ENCODE measurements around the gene ANKRD40CL.

ANKRD40CL gene

GRCh38 chr17:50799582-50799981 is 32.3 kb upstream of the ANKRD40CL start:
- H3K4me3 ChIP-seq (ENCODE audit: low read depth, low read length) = no peak overlapping the region
- DNase-seq (ENCODE audit: low read depth) = no peak
- TF ChIP-seq, protein P1, sequence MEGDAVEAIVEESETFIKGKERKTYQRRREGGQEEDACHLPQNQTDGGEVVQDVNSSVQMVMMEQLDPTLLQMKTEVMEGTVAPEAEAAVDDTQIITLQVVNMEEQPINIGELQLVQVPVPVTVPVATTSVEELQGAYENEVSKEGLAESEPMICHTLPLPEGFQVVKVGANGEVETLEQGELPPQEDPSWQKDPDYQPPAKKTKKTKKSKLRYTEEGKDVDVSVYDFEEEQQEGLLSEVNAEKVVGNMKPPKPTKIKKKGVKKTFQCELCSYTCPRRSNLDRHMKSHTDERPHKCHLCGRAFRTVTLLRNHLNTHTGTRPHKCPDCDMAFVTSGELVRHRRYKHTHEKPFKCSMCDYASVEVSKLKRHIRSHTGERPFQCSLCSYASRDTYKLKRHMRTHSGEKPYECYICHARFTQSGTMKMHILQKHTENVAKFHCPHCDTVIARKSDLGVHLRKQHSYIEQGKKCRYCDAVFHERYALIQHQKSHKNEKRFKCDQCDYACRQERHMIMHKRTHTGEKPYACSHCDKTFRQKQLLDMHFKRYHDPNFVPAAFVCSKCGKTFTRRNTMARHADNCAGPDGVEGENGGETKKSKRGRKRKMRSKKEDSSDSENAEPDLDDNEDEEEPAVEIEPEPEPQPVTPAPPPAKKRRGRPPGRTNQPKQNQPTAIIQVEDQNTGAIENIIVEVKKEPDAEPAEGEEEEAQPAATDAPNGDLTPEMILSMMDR (conservative IDR thresholded peaks at IDR 0.05; ENCODE audit: low read depth, low read length) = no peak

DNA sequence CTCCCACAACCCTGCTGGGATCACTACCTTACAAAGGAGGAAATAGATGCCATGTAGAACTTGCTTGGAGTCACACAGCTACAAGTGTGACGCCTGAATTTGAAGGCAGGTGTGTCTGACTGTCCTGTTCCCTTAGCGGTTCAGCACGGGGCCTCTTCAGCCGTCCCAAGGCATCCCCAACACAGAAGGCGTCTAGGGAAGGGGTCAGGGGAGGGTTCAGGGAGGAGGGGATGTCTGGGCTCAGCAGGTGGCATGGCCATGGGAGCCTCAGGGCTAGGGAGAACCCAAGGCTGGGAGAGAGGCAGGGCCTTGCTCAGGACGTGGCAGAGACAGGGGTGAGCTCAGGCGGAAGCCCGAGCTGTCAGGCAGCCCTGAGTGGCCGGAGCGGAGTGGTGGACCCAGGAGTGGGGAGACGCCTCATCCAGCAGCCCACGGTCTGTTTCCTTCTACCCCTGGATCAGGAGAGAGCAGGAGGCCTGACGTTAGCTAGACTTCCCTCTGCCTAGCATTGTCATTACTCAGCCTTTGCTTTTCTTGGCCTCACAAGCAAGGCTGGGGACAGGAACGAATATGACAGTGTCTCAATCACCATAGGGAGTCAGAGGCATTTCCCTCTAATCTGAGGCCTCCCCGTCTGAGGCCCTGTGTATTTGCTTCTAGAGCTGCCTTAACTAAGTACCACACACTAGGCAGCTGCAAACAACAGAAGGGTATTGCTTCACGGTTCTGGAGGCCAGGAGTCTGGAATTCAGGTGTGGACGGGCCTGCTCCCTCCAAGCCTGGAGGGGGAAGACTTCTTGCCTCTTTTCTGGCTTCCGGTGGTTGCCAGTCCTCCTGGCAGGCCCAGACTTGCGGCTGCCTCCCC is 31.3 kb upstream of the ANKRD40CL start:
- no peak for DNase-seq (ENCODE audit: low read depth)
- no peak overlapping the region for H3K4me3 ChIP-seq (ENCODE audit: low read depth, low read length)
- TF ChIP-seq, protein P1 (conservative IDR thresholded peaks at IDR 0.05; ENCODE audit: low read depth, low read length) = no peak

DNA sequence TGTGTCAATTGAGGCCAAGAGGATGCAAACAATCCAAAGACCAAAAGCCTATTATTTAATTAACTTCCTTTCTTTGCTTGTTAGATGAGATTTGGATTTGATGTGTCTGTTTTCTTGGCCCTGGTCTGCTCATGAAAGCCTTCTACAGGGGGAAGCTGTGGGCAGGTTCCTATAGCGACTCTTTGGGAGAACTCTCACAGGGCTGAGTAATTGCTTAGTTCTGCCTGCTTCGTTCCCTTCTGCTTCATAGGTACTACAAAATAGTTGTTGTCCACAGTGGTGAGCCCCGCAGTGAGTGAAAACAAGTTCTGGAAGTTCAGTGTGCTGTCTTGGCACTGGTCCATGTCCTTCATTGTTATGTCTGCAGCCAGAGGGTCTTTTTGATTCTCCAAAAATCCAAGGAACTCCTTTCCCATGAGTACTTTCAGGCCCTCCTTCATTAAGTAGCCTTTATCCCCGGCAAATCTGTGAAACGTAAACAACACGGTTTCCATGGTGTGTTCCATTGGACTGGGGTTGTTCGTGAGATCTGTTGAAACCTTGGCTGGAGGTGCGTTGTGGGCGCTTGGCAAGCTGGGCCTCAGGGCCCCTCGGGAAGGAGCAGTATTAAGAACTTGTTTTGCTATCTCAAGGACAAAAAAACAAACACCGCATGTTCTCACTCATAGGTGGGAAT is 30.0 kb upstream of the ANKRD40CL start:
- TF ChIP-seq, protein P1 (conservative IDR thresholded peaks at IDR 0.05; ENCODE audit: low read depth, low read length) = no peak
- DNase-seq (ENCODE audit: low read depth) = peak; percentile 50
- H3K4me3 ChIP-seq (ENCODE audit: low read depth, low read length) = no peak overlapping the region

GRCh38 chr17:50794361-50794760 is 27.0 kb upstream of the ANKRD40CL start:
- H3K4me3 ChIP-seq (ENCODE audit: low read depth, low read length) = no peak overlapping the region
- TF ChIP-seq, protein P1 (conservative IDR thresholded peaks at IDR 0.05; ENCODE audit: low read depth, low read length) = no peak
- no peak for DNase-seq (ENCODE audit: low read depth)

DNA sequence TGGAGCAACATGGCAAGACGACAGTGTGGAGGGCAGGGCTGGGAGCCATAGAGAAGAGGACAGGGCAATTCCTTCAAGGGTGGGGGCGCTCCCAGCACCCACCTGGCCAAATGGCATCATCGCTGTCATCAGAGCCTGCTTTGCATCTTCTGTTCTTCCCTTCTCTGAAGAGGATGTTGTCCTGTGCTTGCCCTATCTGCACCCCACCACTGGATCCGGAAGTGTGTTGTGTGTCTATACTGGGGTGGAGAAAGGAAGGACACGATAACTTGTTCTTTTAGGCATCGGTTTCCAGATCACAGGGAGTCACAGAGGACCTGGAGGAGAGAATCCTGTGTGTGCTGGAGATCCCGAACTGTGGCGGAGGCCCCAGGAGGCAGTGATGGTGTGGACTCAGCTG is 25.7 kb upstream of the ANKRD40CL start:
- DNase-seq (ENCODE audit: low read depth) = no peak
- TF ChIP-seq, protein P1 (conservative IDR thresholded peaks at IDR 0.05; ENCODE audit: low read depth, low read length) = no peak
- H3K4me3 ChIP-seq (ENCODE audit: low read depth, low read length) = no peak overlapping the region

DNA sequence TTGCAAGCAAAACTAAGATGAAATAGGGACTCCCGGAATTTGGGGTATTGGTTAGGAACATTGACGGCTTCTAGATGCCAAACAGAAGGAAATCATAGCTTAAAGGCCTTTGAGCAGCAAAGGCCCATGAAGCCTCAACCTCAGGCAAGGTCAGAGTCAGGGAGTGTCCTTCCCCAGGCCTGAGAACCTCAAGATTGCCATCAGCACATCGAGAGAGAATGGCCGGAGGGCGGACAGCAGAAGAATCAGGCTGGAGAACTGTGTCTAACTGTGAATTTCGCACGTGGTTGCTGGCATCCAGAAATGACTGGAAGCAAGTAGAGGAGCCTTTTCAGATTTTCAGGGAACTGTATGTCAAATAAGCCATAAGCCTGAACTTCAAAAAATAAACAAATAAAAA is 24.8 kb upstream of the ANKRD40CL start:
- no peak overlapping the region for H3K4me3 ChIP-seq (ENCODE audit: low read depth, low read length)
- TF ChIP-seq, protein P1 (conservative IDR thresholded peaks at IDR 0.05; ENCODE audit: low read depth, low read length) = no peak
- no peak for DNase-seq (ENCODE audit: low read depth)

Measured in choroid plexus epithelial cell (primary cell).